ENCODE results near the gene NPHP4.

The NPHP4 gene

DNA sequence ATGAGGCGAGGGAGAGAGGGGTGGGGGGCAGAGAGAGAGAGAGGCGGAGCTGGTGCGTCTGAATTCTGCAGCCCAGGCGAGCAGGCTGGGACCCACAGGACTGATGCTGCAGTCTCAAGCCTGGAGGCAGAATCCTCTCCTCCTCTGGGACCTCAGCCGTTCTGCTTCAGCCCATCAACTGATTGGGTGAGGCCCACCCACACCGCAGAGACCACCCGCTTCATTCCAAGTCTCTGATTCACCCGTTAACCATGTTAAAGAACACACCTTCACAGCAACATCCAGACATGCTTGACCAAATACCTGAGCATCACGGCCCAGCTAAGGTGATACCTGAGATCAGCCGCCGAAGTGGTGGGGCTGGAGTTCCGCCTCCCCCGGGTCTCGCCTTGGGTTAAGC is 147.8 kb downstream of the NPHP4 start:
- no peak for DNase-seq

DNA sequence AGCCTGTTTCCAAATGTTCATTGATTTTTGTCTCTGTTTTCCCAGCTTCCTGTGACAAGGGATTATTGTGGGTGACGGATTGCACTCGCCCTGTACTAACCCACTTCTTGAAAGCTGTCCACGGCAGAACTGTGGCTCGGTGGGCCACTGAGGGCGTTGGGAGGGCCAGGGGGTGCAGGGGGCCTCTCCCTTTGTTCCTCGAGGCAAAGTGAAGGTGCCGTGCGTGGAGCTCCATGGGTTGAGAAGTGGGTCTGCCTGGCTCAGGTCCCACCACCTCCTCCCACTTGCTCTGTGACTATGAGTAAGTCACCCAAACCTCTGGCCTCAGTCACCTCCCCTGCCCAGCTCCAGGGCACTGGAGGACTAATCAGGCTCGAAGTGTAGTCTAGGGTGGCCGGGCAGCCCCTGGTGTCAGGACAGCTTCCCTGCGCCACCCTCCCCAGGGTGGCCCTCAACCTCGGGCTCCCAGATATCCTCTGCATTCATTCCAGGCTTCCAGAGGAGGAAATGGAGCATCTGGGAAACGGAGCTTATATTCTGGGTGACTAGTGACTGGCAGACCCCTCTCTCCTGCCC is 148.6 kb downstream of the NPHP4 start:
- no peak for DNase-seq

DNA sequence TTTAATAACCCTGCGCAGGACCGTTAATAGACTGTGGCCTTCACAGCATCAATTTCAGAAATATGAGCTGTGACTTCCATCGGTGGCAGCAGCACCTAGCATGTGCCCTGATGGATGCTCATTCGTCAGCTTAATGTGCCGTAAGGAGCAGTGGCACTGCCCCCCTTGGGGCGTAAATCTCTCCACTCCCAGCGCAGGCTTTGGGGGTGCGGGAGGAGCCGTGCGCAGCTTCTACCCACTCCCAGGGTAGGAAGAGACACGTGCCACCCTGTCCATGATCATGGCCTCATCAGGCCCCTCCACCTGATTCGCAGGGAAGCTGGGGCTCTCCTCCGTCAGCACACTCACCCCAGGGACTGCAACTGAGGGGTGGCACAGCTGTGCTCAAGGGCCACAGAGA is 149.5 kb downstream of the NPHP4 start:
- DNase-seq, result no peak

DNA sequence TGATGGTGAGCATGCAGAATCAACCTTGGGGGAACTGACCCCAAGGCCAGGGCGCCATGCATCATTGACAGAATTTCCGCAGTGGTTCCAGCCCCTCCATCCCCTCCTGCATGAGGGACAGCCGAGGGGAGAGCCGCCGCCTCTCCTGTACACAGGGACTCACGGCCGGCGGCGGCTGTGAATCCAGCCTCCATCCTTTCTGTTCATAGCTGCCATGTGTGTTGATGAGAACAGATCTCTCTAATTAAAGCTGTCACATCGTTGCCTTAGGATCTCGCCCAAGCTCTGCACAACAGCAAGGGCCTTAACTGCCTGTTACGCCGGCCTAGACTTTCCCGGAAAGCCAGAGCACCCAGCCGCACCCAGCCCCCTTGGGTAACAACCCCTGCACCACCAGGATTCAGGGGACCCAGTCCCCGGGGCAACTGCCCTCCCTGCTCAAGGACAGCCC is 151.6 kb downstream of the NPHP4 start:
- no peak for DNase-seq

DNA sequence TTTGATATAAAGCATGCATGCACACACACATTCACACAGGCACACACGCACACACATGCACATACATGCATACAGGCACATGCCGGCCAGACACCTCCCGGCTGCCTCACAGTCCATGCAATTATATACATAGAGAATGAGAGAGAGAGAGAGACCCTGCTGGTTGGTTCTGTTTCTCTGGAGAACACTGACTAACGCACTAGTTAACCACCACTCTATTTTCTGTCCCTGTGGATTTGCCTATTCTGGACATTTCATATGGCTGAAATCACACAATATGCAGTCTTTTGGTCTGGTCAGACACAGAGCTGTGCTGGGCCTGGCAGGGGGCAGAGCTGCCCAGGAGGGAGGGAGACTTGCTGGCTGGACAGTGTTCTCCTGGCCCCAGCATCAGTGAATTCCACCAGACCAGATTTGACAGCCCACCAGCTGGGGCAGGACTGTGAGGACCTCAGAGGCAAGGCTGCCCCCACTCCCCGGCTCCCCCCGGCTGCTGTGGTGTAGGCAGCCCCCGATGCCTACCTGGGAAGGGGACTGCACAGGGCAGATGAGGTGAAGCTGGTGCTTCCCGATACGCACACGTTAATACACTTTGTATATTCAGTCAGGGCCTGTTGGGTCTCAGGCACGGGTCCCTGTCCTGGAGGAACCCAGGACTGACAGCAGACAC is 152.2 kb downstream of the NPHP4 start:
- no peak for DNase-seq

DNA sequence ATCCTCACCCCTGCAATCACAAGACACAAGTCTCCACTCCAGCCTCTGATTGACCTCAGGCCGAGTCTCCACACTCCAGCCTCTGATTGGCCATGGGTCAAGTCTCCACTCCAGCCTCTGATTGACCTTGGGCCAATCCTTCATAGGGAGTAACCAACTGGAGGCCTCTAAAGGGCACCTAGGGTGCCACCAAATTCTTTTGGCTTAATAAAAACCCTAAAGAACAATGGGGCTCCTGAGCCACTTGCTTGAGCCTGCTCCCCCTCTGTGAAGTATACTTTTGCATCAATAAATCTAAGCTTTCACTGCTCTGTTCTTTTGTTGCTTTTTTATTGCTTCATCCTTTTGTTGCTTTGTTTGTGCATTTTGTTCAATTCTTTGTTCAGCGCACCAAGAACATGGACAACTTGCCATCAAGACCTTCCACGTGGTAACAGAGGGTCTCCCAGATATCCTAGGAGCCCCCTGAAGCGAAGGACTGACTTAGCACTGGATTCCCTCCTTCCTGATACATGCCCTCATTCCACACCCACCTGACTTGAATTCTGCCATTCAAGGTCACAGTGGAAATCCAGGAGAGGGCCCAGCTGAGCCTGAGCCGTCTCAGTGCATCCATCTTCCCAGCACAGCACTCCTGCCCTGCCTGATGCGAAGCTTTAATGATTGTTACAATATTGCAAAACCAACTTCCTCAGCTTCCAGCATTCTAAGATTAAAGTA is 152.9 kb downstream of the NPHP4 start:
- DNase-seq, result no peak

DNA sequence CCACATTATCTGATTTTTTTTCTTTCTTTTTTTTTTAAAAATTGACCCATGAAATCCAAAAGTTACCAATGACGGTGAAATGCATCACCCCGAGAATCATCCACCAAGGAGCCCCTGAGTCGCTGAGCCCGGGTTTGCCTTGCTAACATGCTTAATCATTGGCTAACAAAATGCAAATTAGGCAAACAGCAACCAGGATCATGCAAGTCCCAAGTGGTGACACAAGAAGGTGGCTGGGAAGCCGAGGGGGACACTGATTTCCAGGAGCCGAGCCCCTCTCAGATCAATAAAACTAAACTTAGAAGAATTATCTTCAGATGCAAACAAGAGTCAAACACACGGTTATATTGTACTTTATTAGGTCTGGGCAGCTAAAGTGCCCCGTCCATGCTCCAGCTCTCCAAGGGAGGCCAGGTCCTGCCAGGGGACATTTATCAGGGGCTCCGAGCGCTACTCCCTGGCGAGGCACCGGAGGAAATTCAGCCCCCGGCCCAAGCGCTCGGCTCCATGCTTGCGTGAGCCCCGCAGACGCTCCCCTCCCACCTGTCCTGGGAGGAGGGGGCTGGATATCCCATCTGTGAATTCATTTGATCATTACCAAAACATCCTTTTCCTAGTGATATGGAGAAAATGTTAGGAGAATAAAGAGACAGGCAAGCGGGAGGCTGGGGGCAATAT is 154.1 kb downstream of the NPHP4 start:
- DNase-seq, result no peak

DNA sequence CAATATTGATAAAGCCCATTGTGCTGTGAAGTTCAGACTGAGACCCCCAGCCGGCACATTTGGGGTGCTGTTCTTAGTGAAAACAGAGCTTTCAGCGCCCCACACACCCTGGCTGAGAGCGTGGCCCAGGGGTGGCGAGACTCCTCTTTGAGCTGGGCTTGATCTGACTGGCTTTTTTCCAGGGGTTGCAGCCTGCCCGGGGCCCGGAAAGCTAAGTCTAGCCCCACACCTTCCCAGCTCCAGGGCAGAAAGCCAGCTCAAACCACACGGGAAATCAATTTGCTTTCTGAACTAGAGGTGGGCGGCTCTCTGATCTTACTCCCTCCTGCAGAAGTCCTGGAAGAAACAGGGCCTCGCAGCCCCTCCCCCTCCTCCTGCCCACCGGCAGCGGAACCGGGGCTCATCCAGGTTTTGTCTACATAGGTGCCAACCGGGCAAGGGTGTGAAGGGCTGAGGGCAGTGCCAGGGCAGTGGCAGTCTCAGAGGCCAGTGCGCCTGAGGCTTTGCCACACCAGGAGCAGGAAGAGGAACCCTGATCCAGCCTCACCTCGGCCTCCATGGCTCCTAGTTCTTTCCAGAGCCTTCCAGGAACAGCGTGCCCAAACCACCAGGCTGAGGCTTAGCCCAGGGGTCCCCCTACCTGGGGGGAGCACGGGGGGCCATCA is 155.3 kb downstream of the NPHP4 start:
- DNase-seq, result no peak

DNA sequence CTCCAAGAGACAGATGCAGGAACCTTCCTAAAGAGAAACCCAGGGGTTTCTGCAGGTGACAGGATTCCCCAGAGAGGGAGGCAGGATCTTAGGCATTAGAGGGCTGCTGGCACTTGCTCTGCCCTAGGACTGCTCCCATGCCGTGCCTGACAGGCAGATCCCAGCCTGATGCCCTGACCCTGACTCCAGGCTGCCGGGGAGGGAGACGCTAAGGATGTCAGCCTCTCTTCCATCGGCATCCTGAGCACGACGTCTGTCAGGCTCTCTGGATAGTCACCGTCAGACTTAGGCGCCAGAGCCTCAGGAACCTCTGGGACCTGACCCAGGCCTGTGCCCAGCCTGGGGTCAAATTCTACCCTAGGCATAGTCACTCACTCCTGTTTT is 157.1 kb downstream of the NPHP4 start:
- no peak for DNase-seq

DNA sequence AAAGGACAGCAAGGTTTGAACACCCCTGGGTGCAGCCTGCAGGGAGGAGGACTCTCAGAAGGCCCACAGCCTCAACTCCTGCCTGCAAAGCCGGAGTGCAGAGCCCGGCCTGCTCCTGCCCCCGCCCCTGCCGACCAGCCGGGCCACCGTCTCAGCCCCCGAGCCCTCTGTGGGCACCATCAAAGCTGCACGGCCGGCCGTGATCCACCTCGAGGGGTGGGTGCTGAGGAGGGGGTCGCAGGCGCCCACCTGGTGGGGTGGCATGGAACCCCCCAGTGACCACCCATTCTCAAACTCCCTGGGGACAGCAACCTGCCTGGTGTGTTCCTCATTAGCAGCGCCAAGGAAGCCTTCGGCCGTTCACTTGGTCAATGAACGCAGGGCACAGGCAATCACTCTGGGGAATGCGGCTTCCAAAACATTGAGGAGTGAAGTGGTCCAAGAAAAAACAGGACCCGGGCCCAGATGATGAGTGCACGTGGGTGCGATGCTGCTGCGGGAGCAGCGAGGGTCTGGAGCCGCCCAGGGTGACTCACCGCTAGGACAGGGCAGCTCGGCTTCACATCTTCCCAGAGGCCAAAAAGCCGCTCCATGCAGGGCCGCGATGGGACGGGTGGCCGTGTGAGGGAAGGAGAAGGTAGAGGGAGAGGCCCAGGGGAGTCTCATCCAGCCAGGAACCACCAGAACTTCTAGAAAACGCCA is 157.6 kb downstream of the NPHP4 start:
- DNase-seq, result no peak

DNA sequence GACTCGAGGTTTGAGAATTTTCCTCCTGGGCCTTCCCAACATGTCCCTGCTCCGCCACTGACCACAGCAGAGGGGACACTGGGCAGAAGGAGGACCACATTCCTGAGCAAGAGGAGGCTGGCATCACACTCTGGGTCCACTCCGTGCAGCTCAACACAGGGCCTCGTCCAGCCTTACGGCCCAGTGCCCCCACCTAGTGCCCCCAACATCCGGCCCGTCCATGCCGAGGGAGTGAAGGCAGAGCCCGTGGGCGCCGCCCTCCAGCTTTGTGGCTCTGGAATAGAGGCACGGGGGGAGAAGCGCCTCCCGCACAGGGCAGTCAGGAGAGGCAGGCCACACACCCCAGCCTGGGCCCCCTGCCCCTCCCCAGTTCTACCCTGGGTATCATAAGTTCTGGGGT is 158.3 kb downstream of the NPHP4 start:
- no peak for DNase-seq

DNA sequence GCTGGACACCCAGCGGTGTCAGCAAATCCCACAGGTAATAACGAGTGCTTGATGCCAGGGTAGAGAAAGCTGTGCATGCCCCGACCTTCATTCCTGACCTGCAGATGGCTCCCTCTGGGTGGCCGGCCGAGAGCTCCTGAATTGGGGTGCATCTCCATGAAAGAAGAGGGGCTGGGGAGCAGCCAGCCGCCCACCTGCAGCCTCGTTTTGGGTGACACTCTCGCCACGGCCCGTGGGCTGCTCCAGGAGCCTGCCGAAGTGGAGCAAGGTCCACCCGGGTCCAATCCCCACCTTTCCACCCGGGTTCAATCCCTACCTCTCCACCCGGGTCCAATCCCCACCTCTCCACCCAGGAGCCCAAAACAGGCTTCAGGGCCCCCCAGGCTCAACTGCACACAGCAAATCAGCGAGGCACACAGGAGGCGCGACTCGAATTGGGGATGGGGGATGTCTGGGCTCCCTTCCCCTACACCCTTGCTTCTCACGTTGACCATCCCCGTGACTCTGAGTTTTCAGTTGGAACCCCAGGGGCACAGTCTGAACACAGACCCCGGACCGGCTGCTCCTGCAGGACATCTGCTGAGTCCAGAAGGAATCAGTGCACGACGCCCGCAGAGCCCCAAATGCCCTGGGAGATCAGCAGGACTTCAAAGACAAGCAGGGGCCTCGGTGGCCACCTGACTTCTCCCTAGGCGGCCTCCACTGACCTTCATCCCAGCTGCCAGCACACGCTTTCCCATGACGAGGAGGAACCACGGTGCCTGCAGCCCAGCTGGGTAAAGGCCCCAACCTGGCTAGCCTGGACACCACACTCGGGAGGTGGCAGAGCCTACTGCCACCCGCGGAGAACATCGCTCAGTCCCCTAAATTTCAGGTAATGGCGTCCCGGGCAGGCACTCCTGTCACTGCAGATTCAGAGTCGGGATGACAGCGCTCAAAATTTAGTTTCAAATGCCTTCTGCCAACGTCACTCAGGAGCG is 159.0 kb downstream of the NPHP4 start:
- no peak for DNase-seq

DNA sequence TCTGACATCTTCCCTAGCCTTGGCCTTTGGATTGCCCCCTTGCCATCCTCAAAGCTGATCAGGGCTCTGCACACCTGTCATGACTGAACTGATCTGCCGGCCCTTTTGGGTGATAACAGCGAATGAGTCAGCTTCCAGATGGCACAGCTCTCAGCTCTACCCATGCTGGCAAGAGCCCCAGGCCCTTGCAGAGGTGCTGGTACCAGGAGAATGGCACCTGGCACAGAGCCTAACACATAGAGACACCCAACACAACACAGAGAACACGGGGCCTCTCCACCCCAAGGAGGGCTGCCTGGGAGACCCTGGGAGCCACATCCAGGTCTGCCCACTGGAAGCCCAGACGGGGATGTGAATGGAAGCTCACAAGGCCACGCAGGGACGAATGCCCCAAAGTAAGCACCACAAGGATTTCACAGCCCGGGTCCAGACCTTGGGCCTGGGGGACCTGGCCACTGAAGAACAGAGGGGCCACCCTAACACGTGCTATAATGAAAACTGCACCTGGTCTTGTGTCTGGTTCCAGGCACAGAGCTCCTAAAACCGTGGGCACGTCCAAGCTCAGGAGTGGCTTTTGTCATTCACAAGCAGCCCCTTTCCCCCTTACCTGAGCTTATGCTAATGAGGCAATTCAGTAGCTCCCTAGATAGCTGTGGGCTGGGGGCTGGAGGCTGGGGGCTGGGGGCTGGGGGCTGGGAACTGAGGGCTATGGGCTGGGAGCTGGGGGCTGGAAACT is 160.5 kb downstream of the NPHP4 start:
- DNase-seq, result no peak

DNA sequence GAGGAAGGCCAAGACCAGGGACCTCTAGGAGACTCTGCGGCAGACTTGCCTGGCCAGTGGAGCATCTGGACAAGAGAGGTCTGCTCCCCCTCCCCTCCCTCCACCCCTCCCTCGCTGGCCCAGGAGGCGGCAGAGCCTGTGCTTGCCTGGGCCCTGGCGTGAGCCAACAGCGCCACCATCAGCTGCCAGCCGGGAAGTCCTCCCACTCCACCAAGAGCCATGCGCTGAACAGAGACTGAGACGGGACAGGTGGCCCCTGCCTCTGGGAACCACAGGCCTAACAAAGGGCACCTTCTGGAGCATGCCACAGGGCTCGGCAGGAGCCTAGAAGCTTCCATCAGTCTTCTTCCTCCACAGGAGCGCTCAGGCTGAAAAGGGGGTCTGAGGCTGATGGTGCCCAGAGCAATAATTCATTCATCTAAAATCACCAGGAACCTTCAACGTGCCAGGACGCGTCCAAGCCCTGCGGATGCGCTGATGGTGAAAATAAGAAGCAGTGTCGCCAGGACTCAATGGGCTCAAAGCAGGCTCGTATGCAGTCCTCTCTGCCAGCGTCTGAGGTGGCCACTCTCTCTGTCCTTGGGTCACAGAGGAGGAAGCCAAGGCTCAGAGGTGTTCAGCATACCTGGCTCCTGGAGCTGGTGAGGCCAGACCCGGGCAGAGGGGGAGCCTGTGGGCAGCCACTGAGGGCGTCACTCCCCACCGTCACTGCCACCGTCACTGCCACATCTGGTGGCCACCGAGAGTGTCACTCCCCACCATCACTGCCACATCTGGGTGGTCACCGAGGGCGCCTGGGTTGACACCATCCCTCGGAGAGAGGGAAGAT is 161.2 kb downstream of the NPHP4 start:
- no peak for DNase-seq

DNA sequence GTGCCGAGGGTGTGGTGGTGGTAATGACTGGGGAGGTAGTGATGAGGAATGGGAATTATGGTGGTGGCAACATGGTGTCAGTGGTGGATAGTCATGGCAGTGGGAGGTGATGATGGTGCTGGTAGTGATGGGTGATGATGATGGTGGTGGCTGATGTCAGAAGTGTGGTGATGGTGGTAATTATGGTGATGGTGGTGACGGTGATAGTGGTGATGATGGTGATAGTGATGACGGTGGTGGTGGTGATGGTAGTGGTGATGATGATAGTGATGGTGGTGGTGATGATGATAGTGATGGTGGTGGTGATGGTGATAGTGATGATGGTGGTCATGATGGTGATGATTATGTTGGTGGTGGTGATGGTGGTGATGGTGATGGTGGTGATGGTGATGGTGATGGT is 162.8 kb downstream of the NPHP4 start:
- DNase-seq, result no peak

DNA sequence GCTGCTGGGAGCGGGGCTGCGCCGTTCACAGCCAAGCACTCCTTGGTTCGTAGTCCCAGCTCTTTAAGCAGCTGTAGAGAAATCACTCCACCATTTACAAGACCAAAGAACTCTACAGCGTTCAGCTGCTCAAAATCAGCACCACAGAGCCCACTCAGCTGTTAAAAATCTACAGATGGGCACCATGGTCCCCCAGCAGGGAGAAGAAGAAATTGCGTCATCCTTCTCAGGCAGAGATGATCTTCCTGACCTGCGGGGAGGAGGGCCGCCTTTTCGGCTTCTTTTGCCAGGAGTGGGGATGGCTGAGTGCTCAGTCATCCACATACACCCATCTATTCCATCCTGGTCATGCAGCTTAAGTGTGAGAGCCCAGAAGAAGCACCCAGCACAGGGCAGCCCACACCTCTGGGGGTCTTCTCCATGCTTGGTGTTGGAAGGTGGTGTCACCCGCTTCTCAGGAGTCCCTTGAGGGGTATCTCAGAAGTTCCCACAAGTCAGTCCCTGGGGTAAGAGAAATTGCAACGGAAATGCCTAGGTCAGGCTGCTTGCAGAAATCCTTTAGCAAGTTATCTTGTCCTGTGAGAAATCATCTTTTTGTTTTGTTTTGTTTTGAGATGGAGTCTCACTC is 163.8 kb downstream of the NPHP4 start:
- DNase-seq, result no peak

DNA sequence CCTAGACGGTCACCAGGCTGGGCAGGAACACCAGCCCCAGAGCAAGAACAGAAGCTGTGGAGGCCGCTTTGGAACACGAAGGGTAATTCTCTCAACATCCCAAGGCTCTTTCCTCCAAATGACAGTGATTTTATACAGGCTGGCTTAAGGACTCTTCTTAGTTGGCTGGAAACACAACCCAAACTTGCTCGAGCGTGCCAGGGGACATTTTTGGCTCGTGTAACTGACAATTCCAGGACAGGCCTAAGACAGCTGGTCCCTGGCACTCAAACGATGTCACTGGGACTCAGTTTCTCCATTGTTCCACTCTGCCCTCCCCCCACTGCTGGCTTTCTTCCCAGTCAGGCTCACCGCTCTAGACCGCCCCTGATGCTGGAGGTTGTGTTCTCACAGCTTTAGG is 164.7 kb downstream of the NPHP4 start:
- no peak for DNase-seq

DNA sequence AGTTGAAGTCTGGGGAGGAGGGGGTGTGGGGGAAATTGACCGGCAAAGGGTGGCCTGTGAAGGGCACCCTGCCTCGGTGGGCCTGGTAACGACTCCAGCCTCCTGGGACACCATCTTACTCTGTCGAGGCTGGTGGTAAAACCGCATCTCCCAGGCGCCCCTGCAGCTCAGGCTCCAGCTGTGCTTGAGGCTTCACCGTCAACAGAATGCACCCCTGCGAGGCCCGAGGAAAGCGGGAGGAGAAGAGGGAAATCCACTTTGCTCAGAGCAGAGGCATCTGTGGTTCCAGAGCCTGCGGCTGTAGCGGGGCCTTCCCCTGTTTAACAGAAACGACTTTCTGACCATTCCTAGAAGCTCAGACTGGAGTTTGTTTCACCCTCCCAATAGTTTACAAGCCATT is 165.6 kb downstream of the NPHP4 start:
- DNase-seq, result no peak

DNA sequence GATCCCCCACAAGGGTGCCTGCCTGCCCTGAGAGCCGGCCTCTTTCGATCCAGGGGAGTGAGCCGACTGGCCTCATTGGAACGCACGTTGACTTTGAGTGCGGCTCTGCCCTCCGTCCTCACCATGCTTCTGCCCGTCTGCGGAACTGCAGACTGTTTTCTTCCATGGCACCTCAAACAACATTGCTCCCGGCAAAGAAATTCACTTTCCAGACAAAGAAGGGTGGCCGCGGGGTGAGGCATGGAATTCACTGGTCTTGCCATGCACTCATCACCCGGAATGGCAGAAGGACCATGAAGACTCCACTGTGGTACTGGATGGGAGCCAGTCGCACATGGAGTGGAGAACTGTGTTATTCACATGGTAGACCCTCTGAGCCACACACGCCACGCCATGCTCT is 169.5 kb downstream of the NPHP4 start:
- DNase-seq, result no peak
